GM18499 (cell line): Measurements from ENCODE around the gene NFKBIL1.
"Not testable (repeated sequence)": the region's sequence is repeated elsewhere in the genome, so short reads cannot be mapped to it uniquely, and the experiment has no call there.

Experiments
- ATAC-seq: cut with Tn5 transposase; IDR thresholded peaks from one replicate; pipeline ENCODE4 v1.9.1; 2021; ENCODE audit warnings: moderate number of reproducible peaks; ENCODE audit not compliant: insufficient read depth, unreplicated experiment

The NFKBIL1 gene

DNA sequence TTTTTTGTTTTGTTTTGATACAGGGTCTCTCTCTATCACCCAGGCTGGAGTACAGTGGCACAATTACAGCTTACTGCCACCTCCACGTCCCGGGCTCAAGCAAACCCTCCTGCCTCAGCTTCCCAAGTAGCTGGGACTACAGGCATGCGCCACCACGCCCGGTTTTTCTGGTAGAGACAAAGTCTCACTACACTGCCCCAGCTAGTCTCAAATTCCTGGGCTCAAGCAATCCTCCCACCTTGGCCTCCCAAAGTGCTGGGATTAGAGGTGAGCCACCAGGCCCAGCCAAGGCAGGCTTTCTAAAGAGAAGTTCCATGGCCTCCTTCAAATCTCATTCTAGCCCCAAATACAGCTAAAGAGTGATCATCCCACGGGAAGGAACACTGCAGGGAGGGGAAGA lies 13.4 kb upstream of the NFKBIL1 start:
- no peak for ATAC-seq

DNA sequence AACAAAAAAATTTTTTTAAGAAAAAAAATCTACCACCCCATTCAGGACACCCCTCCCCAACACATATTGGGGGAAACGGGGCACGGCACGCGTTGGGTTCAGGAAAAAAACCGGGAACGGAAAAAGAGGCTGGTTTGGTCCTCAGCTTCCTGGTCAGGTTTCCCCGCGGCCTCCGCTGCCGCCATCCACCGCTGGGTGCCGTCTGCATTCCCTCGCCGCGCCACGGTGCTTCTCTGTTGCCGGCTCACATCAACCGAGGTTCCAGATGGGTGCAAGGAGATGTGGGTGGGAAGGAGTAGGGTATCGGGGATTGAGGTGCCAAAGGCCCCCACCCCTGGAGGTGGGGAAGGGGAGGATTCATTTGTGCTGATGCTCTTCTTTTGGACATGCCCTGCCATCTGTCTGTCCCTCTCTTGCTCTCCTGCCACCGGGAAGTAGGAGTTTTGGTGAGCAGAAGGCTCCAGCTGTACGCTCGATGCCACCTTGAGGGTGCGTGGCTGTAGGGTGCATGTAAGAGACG lies 12.8 kb upstream of the NFKBIL1 start:
- no peak for ATAC-seq

DNA sequence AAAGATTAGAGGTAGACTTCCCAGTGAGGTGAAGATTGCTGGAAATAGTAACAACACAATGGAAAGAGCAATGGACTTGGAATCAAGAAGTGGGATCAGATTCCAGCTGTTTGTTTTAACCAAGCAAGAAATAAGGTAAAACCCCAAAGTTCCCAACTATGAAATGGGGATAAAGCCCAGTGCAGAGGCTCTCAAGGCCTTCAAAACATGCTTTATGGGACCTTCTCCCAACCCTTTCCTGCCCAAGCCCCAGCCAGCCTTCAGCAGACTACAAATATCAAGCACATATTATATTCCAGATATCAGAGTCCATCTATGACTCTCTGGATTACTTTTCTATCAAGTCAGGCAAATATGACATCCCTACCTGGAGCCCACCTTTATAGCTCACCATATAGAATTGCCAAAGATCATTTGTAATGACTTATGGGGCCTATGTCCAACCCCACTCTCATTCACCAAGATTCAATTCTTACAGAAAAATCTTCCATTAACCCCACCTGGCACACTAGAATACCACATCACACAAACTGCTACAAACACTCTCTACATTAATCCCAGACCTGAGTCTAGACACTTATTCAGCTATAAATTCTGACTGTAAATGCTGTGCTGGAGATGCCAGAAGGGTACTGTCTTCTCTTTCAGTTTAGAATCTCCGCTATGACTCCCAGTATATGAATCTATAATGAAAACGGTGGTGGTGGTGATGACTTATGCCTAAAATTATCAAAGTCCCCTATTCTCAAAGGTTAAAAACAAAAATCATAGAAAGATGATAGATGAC lies 11.7 kb upstream of the NFKBIL1 start:
- ATAC-seq: no peak

DNA sequence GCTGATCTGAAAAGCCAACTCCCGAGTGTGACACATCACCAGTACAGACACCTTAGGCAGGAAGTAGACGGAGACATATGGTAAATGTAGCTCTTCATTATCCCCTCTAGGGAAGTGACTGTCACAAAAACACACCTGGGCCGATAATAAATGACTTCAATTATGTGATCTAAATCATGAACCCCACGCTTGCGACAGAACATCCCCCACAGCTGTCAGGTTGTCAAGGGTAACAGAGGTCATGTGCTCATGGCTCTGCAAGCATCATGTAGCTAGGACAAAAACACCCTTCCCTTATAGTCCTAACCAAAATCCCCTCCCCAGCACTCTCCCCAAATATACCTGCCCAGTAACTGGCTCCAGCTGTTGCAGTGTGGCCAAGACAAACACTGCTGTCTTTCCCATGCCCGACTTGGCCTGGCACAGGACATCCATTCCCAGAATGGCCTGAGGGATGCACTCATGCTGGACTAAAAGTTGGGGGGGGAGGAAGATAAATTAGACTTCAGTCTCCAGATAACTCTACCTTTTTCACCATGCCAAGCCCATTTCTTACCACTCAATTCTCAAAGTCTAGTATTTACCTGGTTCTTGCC lies 8.5 kb upstream of the NFKBIL1 start:
- ATAC-seq: no peak

DNA sequence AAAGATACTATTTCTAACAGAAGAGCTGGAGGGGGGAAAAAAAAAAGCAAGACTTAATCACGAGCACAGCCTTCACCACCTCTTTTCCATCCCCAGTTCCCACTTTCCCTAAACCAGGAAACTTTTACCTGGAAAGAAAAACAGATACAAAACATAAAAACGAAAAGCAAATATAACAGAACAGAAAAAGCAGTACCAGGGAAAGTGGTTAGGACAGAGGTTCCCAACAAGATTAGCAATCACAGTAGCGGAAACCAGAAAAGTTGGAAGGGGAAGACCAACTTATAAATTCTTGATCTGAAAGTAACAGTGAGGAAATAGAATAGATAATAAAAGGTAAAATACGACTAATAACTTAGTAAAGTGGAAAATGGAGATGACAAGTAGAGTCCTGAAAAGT lies 6.8 kb upstream of the NFKBIL1 start:
- no peak for ATAC-seq

DNA sequence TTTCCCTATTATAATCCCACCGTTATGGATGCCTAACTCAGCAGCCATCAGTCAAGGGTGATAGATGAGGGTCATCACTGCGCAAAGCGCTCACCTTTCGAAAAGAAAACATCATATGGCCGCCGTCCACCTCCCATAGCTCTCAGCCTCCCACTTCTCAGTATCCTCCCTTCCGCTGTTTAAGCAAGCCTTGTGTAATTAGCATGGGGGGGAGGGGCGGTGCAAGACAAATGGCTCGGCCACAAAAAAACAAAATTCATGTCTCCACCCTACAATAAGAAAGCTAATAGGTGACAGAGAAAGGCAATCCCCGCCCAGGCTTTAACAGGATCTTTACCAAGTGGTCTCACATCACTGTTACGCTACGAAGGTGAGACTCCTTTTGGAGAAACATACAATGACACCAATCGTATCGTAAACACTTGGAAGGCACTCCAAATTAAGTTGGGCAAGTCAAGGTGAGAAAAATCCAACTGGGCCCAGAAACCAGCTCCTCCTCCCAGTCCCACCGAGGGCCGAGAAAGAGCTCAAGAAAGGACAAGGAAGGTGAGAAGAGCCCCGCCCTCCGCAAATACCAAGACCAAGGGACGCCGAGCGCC lies 6.2 kb upstream of the NFKBIL1 start:
- ATAC-seq: no peak

DNA sequence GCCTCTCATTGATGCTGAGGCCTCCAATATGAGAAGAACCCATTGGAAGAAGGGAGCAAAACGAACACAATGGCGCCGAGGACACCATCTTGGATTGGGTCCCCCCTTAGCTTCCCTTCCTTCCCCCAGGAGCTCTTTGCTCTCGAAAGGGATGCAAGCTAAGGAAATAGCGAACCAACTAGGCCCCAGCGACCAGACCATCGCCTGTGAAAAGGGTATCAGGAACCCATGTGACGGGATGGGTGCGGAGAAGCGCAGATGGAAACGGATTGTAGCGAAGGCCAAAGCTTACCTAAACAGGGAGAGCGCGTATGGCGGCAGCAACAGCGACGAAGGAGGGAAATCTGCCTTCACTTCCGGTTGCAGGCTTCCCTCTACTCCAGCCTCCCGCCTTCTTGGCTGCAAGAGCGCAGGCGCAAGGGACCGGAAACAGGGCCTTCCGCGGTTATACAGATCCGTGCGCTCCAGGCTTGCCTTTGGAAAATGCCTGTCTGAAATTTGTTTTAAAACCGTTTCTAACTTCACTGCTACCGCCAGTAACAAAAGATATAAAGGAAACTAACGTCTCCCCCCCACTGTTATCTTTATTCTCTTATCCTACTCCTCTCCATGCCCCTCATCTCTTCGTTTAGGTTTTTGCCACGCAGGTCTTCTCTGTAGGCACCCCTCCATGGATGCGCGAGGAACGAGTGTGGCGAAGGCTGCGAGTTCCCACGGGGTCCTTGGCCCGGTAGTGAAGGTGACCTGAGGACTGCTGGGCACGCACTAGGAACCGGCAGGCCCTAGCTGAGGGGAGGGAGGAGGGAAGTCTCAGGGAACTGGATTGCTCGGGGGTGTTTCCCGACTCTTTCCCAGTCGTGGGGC lies 5.5 kb upstream of the NFKBIL1 start, which contains the start of gene DDX39B:
DDX39B (minus strand) TSS at position 346 of the 864 bp plus-strand sequence. CDS start 1,471 bp downstream, outside the sequence.
- ATAC-seq: no peak

DNA sequence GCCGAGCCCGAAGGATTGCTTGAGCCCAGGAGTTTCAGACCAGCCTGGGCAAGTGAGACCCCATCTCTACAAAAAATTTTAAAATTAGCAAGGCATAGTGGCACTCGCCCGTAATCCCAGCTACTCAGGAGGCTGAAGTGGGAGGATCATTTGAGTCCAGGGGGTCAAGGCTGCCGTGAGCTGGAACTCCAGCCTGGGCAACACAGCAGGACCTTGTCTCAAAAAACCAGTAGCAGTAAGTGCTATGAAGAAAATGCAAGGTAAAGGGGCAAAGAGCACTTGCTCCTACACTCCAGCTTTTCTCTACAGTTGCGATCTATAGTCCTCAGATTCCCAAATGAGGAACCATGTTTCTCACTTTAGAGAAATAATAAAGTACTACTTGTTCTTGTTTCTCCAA lies 3.8 kb upstream of the NFKBIL1 start:
- ATAC-seq: no peak

DNA sequence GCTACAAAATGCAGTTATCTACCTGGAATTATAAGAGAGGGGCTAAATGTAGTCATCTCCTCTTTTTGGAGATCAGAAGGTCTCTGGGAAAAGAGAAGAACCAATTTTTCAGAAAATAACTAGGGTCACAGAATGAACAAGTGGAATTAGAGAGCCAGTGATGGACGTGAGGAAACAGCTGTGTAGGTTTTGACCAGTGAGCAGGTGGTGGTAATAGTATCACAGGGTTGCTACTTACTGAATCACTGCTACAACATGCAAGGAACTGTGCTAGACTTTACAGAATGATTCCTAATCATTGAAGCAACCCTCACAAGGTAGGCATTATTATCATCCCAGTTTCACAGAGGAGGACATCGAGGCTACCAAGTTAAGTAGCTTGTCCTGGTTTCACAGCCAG lies 2.7 kb upstream of the NFKBIL1 start:
- no peak for ATAC-seq

DNA sequence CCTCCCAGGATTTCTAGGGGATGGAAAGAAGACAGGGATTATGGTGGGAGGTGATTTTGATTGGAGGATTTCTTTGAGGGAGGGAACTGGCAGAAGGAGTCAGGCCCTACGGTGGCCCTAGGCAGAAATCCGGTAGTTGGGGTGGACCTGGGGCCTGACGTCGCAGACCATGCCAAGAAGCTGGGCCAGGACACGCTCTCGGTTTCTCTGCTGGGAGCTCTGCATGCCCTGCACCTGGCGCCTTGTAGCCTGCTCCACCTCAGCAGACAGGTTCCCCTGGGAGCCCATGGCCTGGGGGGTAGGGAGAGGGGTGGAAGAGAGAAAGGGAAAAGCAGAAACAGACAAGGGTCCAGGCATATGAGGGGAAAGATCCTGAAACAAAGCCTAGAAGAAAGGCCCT lies 2.1 kb upstream of the NFKBIL1 start:
- no peak for ATAC-seq

DNA sequence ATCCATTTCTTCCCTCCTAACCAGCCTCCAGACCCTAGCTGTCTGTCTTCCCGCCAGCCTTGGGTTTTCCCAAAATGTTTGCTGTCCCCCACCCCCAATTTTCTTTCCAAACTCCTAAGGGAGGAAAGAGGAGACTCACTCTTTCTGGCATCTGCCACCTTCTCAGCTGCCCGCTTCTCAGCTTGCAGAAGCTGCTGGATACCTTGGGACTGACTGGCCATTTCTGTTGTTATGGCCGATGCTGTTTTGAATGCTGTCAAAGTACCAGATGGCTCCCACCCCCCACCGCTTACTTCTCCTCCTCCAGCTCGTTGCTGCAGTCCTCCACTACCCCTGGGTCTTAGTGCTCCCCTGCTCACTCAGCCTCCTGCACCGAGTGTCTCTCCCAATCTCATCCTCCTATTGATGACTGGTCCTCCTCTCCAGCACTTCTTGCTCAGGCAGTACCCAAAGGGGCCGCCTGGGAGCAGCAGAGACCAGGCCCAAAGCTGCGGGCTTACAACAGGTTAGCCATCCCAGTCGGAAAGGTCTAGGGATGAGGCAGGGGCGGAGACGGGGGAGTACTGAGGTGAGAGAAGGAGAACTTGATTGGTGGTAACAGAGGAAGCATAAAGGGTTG lies 960 bp upstream of the NFKBIL1 start, which contains the start of gene ATP6V1G2:
ATP6V1G2 (minus strand) TSS at position 270 of the 619 bp plus-strand sequence; CDS start at position 221, 49 bp downstream.
- ATAC-seq: no peak

DNA sequence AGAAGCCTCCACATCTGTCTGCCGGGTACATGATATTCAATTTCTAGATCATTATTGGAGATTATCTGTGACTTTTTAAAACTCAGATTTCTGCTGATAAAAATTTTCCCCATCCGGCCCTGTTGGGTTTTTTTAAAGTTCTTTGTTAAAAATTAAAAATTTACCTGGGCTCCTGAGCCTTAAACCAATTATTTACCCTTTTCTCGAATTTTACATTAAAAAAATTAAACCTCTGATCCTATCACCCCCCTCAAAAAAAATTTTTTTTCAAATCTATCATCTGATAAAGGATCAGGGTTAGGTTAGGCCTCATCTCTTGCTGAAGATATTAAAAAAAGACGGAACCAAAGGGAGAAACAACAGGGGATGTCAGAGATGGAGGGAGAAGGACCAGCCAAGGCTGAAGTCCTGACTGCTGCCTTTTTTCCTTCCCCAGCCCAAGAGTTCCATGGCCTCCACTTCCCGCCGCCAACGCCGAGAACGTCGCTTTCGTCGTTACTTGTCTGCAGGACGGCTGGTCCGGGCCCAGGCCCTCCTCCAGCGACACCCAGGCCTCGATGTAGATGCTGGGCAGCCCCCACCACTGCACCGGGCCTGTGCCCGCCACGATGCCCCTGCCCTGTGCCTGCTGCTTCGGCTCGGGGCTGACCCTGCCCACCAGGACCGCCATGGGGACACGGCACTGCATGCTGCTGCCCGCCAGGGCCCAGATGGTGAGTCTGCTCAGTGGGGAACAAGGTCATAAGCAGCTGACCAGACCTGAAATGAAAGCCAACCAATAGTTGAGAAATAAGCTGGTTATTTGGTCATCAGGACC lies 527 bp downstream of the NFKBIL1 start:
- ATAC-seq: no peak

DNA sequence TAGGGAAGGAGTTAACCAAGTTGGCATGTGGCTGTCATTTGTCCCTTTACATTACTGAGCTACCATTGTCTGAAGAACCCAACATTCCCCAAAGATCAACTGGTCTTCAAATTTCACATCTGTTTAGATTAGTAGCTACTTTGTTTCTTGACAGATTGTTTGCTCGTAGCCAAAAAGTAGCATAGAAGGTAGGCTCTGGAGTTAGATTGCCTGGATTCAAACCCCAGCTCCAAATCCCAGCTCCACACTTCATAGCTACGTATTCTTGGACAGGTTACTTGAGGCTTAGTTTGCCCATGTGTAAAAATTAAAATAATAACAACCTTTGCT lies 1.1 kb downstream of the NFKBIL1 start:
- ATAC-seq: no peak

DNA sequence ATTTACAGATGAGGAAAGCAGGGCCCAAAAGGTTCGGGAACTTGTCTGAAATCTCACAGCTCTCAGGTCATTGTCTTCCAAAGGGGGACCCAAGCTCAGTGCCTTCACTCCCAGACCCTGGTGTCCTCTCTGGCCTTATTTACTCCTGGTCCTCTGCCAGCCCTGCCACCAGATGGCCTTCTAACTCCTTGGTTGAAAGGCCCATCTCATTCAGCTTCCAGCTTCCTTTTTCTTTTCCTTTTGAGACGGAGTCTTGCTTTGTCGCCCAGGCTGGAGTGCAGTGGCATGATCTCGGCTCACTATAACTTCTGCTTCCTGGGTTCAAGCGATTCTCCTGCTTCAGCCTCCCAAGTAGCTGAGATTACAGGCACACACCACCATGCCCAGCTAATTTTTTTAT lies 4.0 kb downstream of the NFKBIL1 start:
- ATAC-seq: not testable (repeated sequence)

DNA sequence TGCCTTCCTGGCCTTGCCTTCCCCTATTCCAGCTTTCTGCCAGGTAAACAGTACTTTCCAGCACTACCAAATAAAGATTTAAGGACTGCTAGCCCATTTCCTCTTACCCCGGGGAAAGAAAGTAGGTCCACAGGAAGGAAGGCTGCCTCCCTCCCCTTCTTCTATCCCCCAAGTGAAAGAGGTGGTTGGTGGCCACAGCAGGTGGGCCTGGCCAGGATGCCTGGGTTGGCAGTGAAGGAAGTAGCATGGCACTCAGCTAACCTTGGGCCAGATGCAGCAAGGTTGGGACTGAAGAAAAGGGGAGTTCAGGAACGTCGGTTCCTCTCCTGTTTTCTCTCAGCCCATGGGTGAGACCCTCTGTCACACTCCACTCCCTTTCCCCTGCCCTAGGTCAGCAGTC lies 8.9 kb downstream of the NFKBIL1 start:
- no peak for ATAC-seq

DNA sequence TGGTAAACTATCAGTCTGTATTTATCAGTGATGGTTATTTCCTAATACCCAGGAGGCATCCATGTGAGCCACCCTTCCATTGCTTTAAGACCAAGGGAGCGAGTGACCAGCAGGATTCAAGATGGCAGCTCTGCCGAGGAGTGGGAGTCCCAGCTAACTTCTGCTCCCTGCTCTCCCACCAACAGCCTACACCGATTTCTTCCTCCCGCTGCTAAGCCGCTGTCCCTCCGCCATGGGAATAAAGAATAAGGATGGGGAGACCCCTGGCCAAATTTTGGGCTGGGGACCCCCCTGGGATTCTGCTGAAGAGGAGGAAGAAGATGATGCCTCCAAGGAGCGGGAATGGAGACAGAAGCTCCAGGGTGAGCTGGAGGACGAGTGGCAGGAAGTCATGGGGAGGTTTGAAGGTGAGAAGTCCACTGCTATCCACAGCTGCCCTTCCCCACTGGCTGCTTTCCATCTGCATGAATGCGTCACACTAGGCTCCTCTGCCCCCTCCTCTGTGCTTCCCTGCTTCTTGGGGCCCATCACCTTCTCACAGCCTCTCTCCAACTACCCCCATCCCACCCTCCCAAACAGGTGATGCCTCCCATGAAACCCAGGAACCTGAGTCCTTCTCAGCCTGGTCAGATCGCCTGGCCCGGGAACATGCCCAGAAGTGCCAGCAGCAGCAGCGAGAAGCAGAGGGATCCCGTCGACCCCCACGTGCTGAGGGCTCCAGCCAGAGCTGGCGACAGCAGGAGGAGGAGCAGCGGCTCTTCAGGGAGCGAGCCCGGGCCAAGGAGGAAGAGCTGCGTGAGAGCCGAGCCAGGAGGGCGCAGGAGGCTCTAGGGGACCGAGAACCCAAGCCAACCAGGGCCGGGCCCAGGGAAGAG lies 10.3 kb downstream of the NFKBIL1 start:
- no peak for ATAC-seq

DNA sequence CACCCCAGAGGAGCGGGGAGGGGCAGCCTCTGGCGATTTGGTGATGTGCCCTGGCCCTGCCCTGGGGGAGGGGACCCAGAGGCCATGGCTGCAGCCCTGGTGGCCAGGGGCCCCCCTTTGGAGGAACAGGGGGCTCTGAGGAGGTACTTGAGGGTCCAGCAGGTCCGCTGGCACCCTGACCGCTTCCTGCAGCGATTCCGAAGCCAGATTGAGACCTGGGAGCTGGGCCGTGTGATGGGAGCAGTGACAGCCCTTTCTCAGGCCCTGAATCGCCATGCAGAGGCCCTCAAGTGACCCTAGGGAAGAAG lies 10.9 kb downstream of the NFKBIL1 start:
- ATAC-seq: no peak
